Right renal pelvis (tissue), 4 donors: Measurements from ENCODE around the gene PKHD1. TPM values are rescaled to one million over a fixed set of nuclear protein-coding genes. Genes with fewer than 3 reads are reported as not detected.
A peak's percentile ranks its signal among the peaks of the same experiment; 100 is the strongest.
"Not testable (repeated sequence)": the region's sequence is repeated elsewhere in the genome, so short reads cannot be mapped to it uniquely, and the experiment has no call there.

Experiments used
- DNase-seq, 4 donors: peaks; one replicate each; pipeline ENCODE4 v3.0.0-alpha.2; 2013; ENCODE audit warnings: low read depth in 4 of 4, low spot score in 3 of 4, missing footprints in 1 of 4
- polyA plus RNA-seq, 4 donors: library from polyadenylated mRNA; unstranded; fragments of 120-200 nt; gene quantifications; one replicate each; pipeline ENCODE4 v1.2.1, GENCODE V29; 2013; ENCODE audit not compliant: insufficient read length in 4 of 4

PKHD1 gene
- polyA plus RNA-seq, 4 donors, result 19.6 to 24.9 (median 22.1) TPM

DNA sequence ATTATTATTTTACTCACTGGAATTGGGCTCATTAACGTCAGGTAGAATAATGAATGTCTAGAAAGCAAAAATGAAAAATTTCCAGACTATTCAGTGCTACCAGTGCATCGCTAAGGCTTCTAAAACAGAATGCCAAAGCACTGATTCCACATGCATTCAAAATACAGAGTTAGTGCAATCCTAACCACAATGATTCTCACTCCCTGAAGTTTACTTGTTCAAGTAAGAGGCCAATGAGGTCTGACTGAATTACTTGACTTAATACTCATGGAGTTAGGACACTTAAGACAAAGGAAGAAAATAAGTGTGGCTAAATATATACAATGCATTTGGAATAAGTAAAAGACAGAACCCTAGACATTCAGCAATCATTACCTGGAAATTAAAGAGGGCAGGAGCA, 220.5 kb downstream of the PKHD1 start:
- DNase-seq, result no peak

DNA sequence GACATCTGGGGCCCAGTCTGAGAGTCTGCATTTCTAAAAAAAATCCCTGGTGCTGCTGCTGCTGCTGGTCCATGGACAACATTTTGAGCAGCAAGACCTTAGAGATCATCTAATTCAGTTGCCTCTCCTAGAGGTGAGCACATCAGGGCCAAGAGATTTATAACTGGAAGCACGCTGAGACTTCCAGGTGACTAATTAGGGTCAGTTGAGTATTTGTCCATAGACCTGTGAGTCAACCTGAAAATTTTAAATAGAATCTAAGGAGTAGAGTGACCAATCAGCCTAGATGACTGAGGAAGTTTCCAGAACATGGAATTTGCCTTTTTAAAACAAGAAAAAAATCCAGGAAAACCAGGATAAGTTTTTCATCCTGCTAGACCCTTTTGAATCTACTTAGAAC, 221.4 kb downstream of the PKHD1 start:
- DNase-seq, result no peak

GRCh38 chr6:51865176-51865575, 222.2 kb downstream of the PKHD1 start:
- DNase-seq, result no peak

- no peak for DNase-seq
These were observed 230.3 kb downstream of the PKHD1 start for GRCh38 chr6:51857134-51857533.

DNA sequence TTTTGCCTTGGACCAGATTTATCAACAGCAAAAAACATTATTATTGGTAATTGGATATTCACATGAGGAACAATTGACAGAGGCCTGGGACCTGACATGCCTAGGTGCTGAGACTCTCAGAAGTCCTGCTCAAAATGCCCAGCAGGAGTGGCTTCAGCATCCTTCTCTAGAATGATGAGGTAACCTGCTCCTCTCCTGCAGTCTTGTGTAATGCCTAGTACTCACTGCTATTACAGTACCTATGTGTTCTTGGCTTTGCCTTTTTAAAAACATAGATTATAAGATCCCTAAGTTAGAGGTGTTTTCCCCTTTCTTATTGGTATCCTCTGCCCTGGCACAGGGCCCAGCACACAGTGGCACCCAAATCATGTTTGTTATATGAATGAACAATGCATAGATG, 230.9 kb downstream of the PKHD1 start:
- no peak for DNase-seq

- peak; percentile 34 to 51 (median 38) for DNase-seq
These were observed 231.9 kb downstream of the PKHD1 start for GRCh38 chr6:51855310-51856082.

DNA sequence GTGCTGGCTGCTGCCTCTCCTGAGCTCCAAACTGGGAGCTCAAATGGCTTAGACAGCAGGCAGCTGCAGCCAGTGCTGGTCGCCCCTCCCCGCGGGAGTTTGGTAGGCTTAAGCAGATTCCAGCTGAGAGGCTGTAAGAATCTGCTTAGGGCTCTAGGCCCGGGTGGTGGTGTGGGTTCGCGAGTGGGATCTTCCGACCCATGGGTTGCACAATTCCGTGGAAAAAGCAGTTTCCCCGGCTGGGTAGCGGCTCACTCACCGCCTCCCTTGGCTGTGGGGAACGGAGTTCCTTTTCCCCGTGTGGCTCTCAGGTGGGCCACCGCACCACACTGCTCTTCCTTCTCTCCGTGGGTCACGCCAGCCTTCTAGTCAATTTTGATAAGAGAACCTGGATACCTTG, 232.5 kb downstream of the PKHD1 start:
- no peak for DNase-seq

DNA sequence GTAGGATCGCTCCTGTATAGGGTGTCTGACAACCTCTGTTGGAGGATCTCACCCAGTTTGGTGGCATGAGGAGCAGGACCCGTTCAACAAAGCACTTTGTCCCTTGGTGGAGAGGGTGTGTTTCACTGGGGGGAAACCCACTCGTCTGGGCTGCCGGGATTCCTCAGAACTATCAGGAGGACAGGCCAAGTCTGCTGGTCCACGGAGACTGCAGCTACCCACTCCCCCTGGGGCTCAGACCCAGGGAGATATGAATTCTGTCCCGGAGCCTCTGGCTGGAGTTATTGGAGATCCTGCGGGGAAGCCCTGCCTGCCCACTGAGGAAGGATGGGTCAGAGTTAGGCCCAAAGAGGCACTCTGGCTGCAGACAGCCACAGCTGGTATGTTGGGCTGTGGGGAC, 233.1 kb downstream of the PKHD1 start:
- DNase-seq, result no peak

DNA sequence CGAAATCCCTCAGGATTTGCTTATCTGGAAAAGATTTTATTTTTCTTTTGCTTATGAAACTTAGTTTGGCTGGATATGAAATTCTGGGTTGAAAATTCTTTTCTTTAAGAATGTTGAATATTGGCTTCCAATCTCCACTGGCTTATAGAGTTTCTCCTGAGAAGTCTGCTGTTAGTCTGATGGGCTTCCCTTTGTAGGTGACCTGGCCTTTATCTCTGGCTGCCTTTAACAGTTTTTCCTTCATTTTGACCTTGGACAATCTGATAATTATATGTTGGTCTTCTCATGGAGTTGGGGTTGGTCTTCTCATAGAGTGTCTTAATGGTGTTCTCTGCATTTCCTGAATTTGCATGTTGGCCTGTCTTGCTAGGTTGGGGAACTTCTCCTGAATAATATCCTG, 234.3 kb downstream of the PKHD1 start:
- DNase-seq, result not testable (repeated sequence)

GRCh38 chr6:51846531-51846930, 240.9 kb downstream of the PKHD1 start:
- DNase-seq, result no peak

- DNase-seq, result no peak
These were observed 243.1 kb downstream of the PKHD1 start for GRCh38 chr6:51844336-51844735.

DNA sequence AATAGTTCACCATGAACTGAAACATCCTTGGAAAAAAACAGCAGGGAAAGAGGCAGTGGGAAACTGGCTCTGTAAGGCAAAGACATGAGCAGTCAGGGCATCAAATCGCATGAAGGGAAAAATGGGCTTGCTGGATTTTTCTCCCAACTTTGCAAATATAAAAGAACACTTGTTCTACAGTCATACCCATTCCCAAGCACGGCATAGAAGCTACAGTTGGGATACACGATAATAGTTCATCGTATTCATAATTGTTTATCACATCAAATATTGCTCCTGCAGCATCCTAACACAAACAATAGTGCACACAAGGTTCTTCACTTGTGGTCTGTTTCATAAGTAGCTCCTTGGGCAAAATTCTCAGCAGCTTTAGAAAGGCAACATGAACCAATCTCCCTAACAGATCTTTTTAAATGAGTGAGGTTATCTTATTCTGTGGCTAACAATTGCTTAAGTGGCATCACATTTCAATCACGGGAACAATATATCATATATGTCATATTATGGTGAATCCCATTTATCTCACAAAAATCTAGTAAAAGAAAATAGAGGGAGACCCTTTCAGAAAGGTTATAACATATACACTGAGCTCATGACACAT, 243.9 kb downstream of the PKHD1 start:
- DNase-seq, result no peak

DNA sequence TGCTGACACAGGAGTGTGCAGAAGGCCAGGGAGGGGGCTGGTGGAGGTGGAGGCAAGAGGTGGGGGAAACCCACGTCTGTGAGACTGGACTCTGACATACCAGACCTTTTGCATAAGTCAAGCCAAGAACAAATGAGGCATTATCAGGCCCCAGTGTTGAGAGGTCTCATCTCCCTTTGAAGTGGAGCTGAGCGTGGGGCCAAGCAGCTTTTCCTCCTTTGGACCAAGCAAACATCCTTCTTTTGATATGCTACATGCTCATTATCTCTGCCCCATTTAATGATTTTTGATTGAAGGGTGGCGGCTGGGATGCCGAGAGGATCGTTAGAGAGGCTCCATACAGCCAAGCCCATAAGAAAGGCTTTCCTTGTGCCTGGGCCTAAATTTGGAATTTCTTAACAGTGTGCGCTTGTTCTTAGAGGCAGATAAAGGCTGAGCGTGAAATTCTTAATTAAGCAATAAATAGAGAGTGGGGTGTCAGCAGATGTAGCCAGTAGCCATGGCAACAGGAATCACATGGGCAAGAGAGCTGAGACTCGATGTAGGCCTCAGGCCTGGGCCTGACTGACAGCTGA, 244.5 kb downstream of the PKHD1 start:
- DNase-seq, result no peak

GRCh38 chr6:51842061-51842803, 245.2 kb downstream of the PKHD1 start:
- no peak for DNase-seq

GRCh38 chr6:51841626-51842025, 245.8 kb downstream of the PKHD1 start:
- no peak for DNase-seq

- DNase-seq, result no peak
These were observed 247.6 kb downstream of the PKHD1 start for GRCh38 chr6:51839726-51840374.

DNA sequence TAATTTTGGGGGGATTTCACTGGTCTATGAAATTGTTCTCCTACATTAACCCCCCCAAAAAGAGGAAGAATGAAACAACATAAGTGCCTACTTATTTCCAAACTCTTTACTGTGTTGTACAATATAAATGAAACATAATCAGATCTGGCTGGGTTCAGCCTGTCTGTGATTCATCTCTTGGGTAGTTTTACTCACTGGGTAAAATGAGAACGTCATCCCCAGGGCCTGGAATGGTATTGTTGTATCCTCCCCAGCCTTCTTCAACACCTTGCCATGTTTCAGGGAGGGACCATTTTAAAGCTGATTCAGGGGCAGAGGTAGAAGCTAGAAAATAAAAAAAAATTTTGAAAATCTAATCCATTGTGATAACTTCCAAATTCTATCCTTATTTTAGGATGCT, 256.7 kb downstream of the PKHD1 start:
- no peak for DNase-seq

GRCh38 chr6:51827580-51827979, 259.8 kb downstream of the PKHD1 start:
- DNase-seq, result no peak

DNA sequence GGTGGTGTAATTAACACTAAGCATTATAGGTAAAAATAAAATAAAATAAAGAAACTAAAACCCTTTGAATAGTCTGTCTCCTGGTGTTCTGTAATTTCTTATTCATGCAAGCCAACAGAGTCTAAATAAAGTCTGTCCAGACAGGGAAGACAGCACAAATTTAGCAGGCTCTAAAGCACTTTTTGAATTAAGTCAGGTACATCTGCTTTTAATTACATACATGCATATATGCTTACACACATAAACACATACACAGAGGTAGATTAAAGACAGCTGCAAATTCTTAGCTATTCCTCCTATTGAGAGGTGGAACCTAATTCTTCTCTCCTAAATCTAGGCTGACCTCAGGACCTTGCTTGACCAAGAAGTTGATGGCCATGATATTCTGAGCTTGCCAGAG, 262.5 kb downstream of the PKHD1 start:
- no peak for DNase-seq

DNA sequence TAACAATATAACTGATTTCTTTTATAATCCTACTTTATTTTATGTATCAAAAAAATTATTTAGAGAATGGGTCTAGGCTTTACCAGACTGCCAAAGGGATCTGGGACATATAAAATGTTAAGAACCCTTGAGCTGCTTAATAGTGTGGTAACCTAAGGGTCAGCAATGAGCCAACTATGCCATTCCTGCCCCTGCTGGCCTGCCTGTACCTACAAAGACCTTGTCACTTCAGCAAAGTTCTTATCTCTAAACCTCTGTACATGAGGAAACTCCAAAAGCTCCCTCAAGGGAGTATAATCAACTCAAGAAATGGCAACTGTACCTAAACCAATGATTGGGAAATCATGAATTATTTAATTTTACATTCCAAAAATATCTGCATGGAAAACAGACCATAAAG, 266.9 kb downstream of the PKHD1 start:
- DNase-seq, result no peak

GRCh38 chr6:51818520-51819022, 268.8 kb downstream of the PKHD1 start:
- DNase-seq, result no peak
